IPS-20b (cell line): ENCODE results near the gene CDKN2B-AS1.

Experiments used
- H3K27ac ChIP-seq: one replicate; pipeline ENCODE4 v1.5.1; 2013; ENCODE audit warnings: low read length
- H3K27me3 ChIP-seq: 2 replicates; pipeline ENCODE4 v1.6.1; 2013; ENCODE audit warnings: mild to moderate bottlenecking, low read length, inconsistent platforms; ENCODE audit not compliant: insufficient read depth
- H3K36me3 ChIP-seq: 2 replicates; pipeline ENCODE4 v1.6.1; 2013; ENCODE audit warnings: low read depth, mild to moderate bottlenecking, inconsistent platforms, low read length, moderate library complexity; ENCODE audit not compliant: insufficient read depth
- H3K4me1 ChIP-seq: 2 replicates; pipeline ENCODE4 v1.6.1; 2013; ENCODE audit warnings: mild to moderate bottlenecking, control low read depth, inconsistent platforms, low read length, moderate library complexity; ENCODE audit not compliant: insufficient read depth
- H3K4me3 ChIP-seq: 2 replicates; pipeline ENCODE4 v1.5.1; 2013; ENCODE audit warnings: mild to moderate bottlenecking, low read length, inconsistent platforms
- H3K9ac ChIP-seq: 2 replicates; pipeline ENCODE4 v1.6.1; 2013; ENCODE audit warnings: low read depth, mild to moderate bottlenecking, inconsistent platforms, low read length, moderate library complexity
- H3K9me3 ChIP-seq: 2 replicates; pipeline ENCODE4 v1.6.1; 2013; ENCODE audit warnings: mild to moderate bottlenecking, low read depth, low read length, inconsistent platforms; ENCODE audit not compliant: insufficient read depth

The CDKN2B-AS1 gene

GRCh38 chr9:22040760-22041159 lies 46.2 kb downstream of the CDKN2B-AS1 start:
- H3K36me3 ChIP-seq: no peaks in the 10 kb centered on the region
- H3K27me3 ChIP-seq: no peaks in the 10 kb centered on the region
- no peak overlapping the region for H3K9ac ChIP-seq
- no peaks in the 10 kb centered on the region for H3K9me3 ChIP-seq
- H3K27ac ChIP-seq: no peak overlapping the region
- no peaks in the 10 kb centered on the region for H3K4me1 ChIP-seq
- no peak overlapping the region for H3K4me3 ChIP-seq

DNA sequence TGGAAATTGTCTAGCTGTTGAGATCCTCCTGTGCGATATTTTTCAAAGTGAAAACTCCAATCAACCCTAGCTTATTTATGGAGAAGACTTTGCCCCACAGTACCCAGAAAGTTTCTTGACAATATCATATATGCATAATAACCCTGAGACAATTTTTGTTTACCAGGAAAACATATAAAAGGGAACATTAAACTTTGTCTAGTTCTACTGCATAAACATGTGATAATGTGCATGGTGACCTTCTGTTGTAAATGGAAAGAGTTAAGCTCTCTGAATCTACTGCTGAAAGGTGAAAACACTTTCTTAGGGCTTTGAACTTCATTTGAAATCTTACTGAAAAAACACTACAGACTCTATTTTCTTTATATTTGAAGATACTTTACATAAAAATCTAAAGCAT lies 46.8 kb downstream of the CDKN2B-AS1 start:
- H3K4me1 ChIP-seq: no peaks in the 10 kb centered on the region

DNA sequence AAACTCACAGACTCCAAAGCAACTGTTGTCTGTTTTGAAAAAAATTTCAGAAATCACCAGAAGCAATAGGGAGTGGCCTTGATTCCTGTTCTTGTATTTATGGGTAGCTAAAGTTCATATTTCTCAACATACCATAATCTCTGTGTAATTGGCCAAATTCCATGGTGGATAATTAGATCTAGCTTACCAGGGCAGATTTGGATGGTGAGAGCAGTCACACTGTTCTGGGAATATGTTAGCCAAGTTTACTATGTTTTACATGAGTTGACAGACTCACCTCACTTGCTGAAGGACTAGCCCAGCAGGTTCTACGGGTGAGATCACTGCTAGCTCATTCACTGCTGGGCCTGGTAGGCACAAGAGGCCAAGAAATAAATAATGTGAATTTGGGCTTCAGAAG lies 47.2 kb downstream of the CDKN2B-AS1 start:
- no peaks in the 10 kb centered on the region for H3K4me1 ChIP-seq
- H3K9ac ChIP-seq: no peak overlapping the region
- no peak overlapping the region for H3K4me3 ChIP-seq
- no peaks in the 10 kb centered on the region for H3K36me3 ChIP-seq
- H3K27ac ChIP-seq: no peak overlapping the region
- no peaks in the 10 kb centered on the region for H3K27me3 ChIP-seq
- no peaks in the 10 kb centered on the region for H3K9me3 ChIP-seq

More for the DNA sequence above, 46.8 kb downstream of the CDKN2B-AS1 start:
- Histone ChIP-seq H3K9ac (no peak overlapping the region), H3K4me3 (no peak overlapping the region), H3K9me3 (no peaks in the 10 kb centered on the region), H3K27me3 (no peaks in the 10 kb centered on the region), H3K36me3 (no peaks in the 10 kb centered on the region), H3K27ac (no peak overlapping the region)

GRCh38 chr9:22043928-22044327 lies 49.3 kb downstream of the CDKN2B-AS1 start:
- H3K27ac ChIP-seq: no peak overlapping the region
- H3K4me1 ChIP-seq: no peaks in the 10 kb centered on the region
- H3K27me3 ChIP-seq: no peaks in the 10 kb centered on the region
- H3K9me3 ChIP-seq: no peaks in the 10 kb centered on the region
- H3K36me3 ChIP-seq: no peaks in the 10 kb centered on the region
- no peak overlapping the region for H3K9ac ChIP-seq
- no peak overlapping the region for H3K4me3 ChIP-seq

- Histone ChIP-seq H3K4me1 (no peaks in the 10 kb centered on the region), H3K9ac (no peak overlapping the region), H3K27ac (no peak overlapping the region), H3K4me3 (no peak overlapping the region), H3K36me3 (no peaks in the 10 kb centered on the region), H3K9me3 (no peaks in the 10 kb centered on the region), H3K27me3 (no peaks in the 10 kb centered on the region)
These were observed 50.0 kb downstream of the CDKN2B-AS1 start for GRCh38 chr9:22044583-22044982.

GRCh38 chr9:22045423-22045822 lies 50.8 kb downstream of the CDKN2B-AS1 start:
- Histone ChIP-seq H3K4me3 (no peak overlapping the region), H3K9ac (no peak overlapping the region), H3K27me3 (no peaks in the 10 kb centered on the region), H3K27ac (no peak overlapping the region), H3K36me3 (no peaks in the 10 kb centered on the region), H3K9me3 (no peaks in the 10 kb centered on the region), H3K4me1 (no peaks in the 10 kb centered on the region)

DNA sequence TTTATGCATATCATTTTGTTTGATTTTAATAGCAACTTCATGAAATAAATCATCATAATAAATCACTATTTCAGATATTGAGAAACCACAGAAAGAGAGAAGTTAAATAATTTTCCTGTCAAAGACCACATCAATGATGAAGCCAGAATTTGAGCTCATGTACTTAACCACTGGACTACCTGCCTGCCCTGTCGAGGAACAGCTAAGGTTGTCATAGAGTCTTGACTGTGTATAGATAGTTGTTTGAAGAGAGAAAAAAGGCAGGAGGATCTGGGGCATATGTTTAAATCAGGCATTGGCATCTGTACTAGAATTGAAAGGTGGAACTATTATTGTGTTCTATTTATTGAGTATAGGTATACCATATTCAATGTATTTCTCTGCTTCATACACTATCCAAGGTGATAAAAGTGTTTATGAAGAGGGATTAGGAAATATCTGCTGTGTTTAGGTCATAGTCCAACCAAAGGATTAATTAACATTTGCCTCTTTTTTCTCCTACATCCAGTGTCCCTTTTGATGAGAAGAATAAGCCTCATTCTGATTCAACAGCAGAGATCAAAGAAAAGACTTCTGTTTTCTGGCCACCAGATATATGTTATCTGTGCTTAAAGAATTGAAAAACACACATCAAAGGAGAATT lies 51.8 kb downstream of the CDKN2B-AS1 start:
- no peaks in the 10 kb centered on the region for H3K4me1 ChIP-seq
- H3K4me3 ChIP-seq: no peak overlapping the region
- no peaks in the 10 kb centered on the region for H3K27me3 ChIP-seq
- H3K9me3 ChIP-seq: no peaks in the 10 kb centered on the region
- no peak overlapping the region for H3K9ac ChIP-seq
- H3K27ac ChIP-seq: no peak overlapping the region
- no peaks in the 10 kb centered on the region for H3K36me3 ChIP-seq

GRCh38 chr9:22047596-22047995 lies 53.0 kb downstream of the CDKN2B-AS1 start:
- no peak overlapping the region for H3K4me3 ChIP-seq
- no peak overlapping the region for H3K27ac ChIP-seq
- no peaks in the 10 kb centered on the region; the same call in 1 of the 2 replicates for H3K4me1 ChIP-seq
- no peaks in the 10 kb centered on the region for H3K36me3 ChIP-seq
- H3K9ac ChIP-seq: no peak overlapping the region
- no peaks in the 10 kb centered on the region for H3K9me3 ChIP-seq
- no peaks in the 10 kb centered on the region for H3K27me3 ChIP-seq

- no peak overlapping the region for H3K4me3 ChIP-seq
- H3K4me1 ChIP-seq: no peaks in the 10 kb centered on the region; the same call in 1 of the 2 replicates
- H3K27me3 ChIP-seq: no peaks in the 10 kb centered on the region
- H3K9me3 ChIP-seq: no peaks in the 10 kb centered on the region
- H3K27ac ChIP-seq: no peak overlapping the region
- H3K9ac ChIP-seq: no peak overlapping the region
- no peaks in the 10 kb centered on the region for H3K36me3 ChIP-seq
These were observed 54.8 kb downstream of the CDKN2B-AS1 start for GRCh38 chr9:22049411-22049810.

DNA sequence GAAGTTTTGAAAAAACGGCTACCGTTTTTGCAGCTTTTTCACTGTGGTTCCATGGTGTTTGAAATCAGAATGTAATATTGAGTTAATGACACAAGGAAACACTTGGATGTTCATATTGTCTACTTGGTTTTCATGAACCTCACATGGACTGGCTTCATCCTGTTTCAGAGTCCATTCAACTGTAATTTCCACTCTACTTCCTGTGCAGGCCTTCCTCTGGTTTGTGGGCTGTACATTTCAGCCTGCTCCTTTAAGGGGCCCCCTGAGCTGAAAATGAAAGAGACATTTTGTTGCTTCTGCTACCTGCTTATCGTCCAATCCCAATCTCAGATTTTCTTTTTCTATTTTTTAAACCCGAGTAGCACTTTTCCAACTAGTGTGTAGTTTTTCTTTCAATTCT lies 56.3 kb downstream of the CDKN2B-AS1 start:
- Histone ChIP-seq H3K9ac (no peak overlapping the region), H3K36me3 (no peaks in the 10 kb centered on the region), H3K4me1 (no peaks in the 10 kb centered on the region; the same call in 1 of the 2 replicates)

GRCh38 chr9:22052376-22052945 lies 57.9 kb downstream of the CDKN2B-AS1 start:
- H3K4me3 ChIP-seq: no peak overlapping the region
- no peak overlapping the region for H3K9ac ChIP-seq
- H3K4me1 ChIP-seq: no peaks in the 10 kb centered on the region; the same call in 1 of the 2 replicates
- no peaks in the 10 kb centered on the region for H3K9me3 ChIP-seq
- no peaks in the 10 kb centered on the region for H3K36me3 ChIP-seq
- H3K27ac ChIP-seq: no peak overlapping the region
- H3K27me3 ChIP-seq: no peaks in the 10 kb centered on the region

More for the DNA sequence above, 56.3 kb downstream of the CDKN2B-AS1 start:
- no peaks in the 10 kb centered on the region for H3K27me3 ChIP-seq
- no peak overlapping the region for H3K27ac ChIP-seq
- no peak overlapping the region for H3K4me3 ChIP-seq
- no peaks in the 10 kb centered on the region for H3K9me3 ChIP-seq

GRCh38 chr9:22053178-22053577 lies 58.6 kb downstream of the CDKN2B-AS1 start:
- H3K4me1 ChIP-seq: no peaks in the 10 kb centered on the region; the same call in 1 of the 2 replicates
- H3K36me3 ChIP-seq: no peaks in the 10 kb centered on the region
- no peak overlapping the region for H3K9ac ChIP-seq
- no peaks in the 10 kb centered on the region for H3K27me3 ChIP-seq
- no peak overlapping the region for H3K4me3 ChIP-seq
- H3K9me3 ChIP-seq: no peaks in the 10 kb centered on the region
- H3K27ac ChIP-seq: no peak overlapping the region
